ENCODE data around the gene CSTF1. TPM values are rescaled to one million over a fixed set of nuclear protein-coding genes. Genes with fewer than 3 reads are reported as not detected.

Gene CSTF1
- total RNA-seq, 1 donor = 49.6 TPM

GRCh38 chr20:56429941-56430340, 37.5 kb downstream of the CSTF1 start:
- TF ChIP-seq CTCF (IDR thresholded peaks at IDR 0.05; ENCODE audit: insufficient read depth, low read length) = no peak
- DNase-seq (ENCODE audit: low read depth) = no peak
- no peak overlapping the region for H3K4me3 ChIP-seq (ENCODE audit: low read depth, low read length)

- DNase-seq (ENCODE audit: low read depth) = no peak
- TF ChIP-seq CTCF (IDR thresholded peaks at IDR 0.05; ENCODE audit: insufficient read depth, low read length) = no peak
- no peak overlapping the region for H3K4me3 ChIP-seq (ENCODE audit: low read depth, low read length)
Observed at GRCh38 chr20:56430461-56430860, 38.0 kb downstream of the CSTF1 start.

GRCh38 chr20:56430957-56431356, 38.5 kb downstream of the CSTF1 start:
- DNase-seq (ENCODE audit: low read depth) = no peak
- TF ChIP-seq CTCF (IDR thresholded peaks at IDR 0.05; ENCODE audit: insufficient read depth, low read length) = no peak
- H3K4me3 ChIP-seq (ENCODE audit: low read depth, low read length) = no peak overlapping the region

- H3K4me3 ChIP-seq (ENCODE audit: low read depth, low read length) = no peak overlapping the region
- no peak for TF ChIP-seq CTCF (IDR thresholded peaks at IDR 0.05; ENCODE audit: insufficient read depth, low read length)
- no peak for DNase-seq (ENCODE audit: low read depth)
Observed at GRCh38 chr20:56431471-56431870, 39.0 kb downstream of the CSTF1 start.

GRCh38 chr20:56433221-56433879, 40.9 kb downstream of the CSTF1 start:
- H3K4me3 ChIP-seq (ENCODE audit: low read depth, low read length) = no peak overlapping the region
- no peak for DNase-seq (ENCODE audit: low read depth)
- TF ChIP-seq CTCF (IDR thresholded peaks at IDR 0.05; ENCODE audit: insufficient read depth, low read length) = no peak

DNA sequence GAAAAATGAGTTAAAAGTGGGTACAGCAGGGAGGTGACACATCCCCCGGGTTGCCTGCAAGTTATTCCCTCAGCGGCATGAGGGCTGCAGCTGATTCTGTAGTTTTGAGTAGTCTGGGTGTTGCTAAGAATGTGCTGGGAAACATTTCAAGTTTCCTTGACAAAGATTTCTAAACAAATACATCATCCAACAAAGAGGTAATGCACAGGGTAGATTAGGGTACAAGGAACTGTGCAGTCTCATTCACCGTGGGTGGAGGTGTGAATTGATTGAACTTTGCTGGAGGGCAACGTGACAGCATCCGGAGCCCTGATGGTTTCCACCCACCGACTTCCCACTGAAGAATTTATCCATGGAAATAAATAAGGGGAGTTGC, 41.4 kb downstream of the CSTF1 start:
- peak; percentile 84 for DNase-seq (ENCODE audit: low read depth)
- no peak overlapping the region for H3K4me3 ChIP-seq (ENCODE audit: low read depth, low read length)
- no peak for TF ChIP-seq CTCF (IDR thresholded peaks at IDR 0.05; ENCODE audit: insufficient read depth, low read length)
